Gastrocnemius medialis (tissue), 4 donors: Measurements from ENCODE around the gene MAP3K7.

Source experiments
- CTCF ChIP-seq, 5 experiments: fragments of 450-650 bp in 3 of 5; fragments of 200-600 bp in 2 of 5; sonication (generic) in 2 of 5; IDR thresholded peaks in 4 of 5; conservative IDR thresholded peaks in 1 of 5; 1 replicate in 4 of 5; 2 replicates in 1 of 5; pipeline ENCODE4 v1.5.1; 2016 to 2019; ENCODE audit warnings: antibody characterized with exemption in 5 of 5, mild to moderate bottlenecking in 3 of 5, moderate library complexity in 3 of 5
- POLR2A ChIP-seq, 2 donors: fragments of 450-650 bp; IDR thresholded peaks; one replicate each; pipeline ENCODE4 v1.6.1; 2017; ENCODE audit warnings: antibody characterized with exemption in 2 of 2, mild to moderate bottlenecking in 2 of 2, moderate library complexity in 2 of 2

DNA sequence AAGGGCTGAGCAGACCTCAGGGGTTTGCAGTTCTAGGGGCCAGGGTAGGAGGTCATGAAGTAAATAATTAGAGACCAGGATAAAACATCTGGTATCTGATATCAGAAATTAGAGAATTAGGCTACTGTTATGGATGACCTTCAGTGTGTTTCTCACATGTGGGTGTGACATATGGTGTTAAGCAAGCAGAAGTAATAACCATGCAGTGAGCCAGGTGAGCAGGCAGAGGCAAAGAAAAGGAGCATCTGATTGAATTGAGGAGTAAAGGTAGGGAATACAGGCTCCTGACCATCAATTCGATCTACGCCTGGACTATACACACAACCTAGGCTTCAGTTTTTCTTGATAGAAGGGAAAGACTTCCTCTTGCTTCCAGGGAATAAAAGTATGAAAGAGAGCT is 34.7 kb upstream of the MAP3K7 start:
- TF ChIP-seq CTCF (IDR thresholded peaks at IDR 0.05 in 4 of 5, conservative IDR thresholded peaks at IDR 0.05 in 1 of 5), result no peak
- no peak for TF ChIP-seq POLR2A (IDR thresholded peaks at IDR 0.05)
